HG03460 (cell line): Measurements from ENCODE around the gene ANO2.
"Not testable (repeated sequence)": the region's sequence is repeated elsewhere in the genome, so short reads cannot be mapped to it uniquely, and the experiment has no call there.

Experiments used
- ATAC-seq: cut with Tn5 transposase; IDR thresholded peaks from one replicate; pipeline ENCODE4 v1.9.1; 2021; ENCODE audit not compliant: unreplicated experiment

ANO2 gene

DNA sequence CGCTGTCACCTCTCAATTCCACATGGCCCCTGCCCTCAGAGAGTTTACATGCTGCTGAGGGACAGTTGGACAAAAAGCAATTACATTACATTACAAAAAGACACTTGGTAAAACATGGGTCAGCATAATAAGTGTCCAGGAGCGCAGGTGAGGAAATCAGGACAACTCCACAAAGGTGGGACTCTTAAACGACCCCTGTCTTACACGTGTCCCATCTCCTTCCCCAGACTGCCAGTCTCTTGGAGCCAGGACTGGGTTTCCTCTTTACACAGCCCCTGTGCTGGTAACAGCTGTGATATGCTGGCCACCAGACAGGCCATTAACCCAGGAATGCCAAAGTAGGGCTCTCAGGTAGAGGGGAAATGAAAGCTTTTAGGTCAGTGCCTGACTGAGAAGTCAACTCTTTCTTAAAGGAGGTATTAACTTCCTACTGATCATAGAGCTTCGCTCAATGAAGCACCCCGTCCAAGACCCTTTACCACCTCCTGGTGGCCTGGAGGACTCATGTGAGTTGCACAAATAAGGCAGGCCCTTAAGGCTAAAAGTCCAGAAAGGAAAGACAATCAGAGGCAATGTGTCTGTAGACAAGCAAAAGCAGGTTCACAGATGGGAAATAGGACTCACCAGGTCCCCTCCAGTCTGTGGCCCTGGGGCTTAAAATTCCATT, 55.5 kb downstream of the ANO2 start:
- ATAC-seq = no peak

DNA sequence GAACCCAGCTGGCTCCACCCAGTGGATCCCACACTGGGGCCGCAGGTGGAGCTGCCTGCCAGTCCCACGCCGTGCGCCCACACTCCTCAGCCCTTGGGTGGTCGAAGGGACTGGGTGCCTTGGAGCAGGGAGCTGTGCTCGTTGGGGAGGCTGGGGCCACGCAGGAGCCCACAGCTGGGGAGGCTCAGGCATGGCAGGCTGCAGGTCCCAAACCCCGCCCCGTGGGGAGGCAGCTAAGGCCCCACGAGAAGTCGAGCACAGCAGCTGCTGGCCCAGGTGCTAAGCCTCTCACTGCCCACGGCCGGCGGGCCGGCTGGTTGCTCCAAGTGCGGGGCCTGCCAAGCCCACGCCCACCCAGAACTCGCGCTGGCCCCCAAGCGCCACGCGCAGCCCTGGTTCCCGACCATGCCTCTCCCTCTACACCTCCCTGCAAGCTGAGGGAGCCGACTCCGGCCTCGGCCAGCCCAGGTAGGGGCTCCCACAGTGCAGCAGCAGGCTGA, 56.2 kb downstream of the ANO2 start:
- no peak for ATAC-seq

DNA sequence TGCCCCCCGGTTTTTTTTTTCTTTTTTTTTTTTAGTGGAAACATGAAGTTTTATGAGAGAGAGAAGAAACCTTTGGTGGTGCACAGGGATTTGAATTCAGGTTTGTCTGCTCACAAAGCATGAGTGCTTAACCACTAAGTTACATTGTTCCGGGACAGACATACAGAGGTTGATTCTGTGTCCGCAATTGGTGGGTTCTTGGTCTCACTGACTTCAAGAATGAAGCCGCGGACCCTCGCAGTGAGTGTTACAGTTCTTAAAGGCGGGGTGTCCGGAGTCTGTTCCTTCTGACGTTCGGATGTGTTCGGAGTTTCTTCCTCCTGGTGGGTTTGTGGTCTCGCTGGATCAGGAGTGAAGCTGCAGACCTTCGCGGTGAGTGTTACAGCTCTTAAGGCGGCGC, 57.2 kb downstream of the ANO2 start:
- ATAC-seq = not testable (repeated sequence)

DNA sequence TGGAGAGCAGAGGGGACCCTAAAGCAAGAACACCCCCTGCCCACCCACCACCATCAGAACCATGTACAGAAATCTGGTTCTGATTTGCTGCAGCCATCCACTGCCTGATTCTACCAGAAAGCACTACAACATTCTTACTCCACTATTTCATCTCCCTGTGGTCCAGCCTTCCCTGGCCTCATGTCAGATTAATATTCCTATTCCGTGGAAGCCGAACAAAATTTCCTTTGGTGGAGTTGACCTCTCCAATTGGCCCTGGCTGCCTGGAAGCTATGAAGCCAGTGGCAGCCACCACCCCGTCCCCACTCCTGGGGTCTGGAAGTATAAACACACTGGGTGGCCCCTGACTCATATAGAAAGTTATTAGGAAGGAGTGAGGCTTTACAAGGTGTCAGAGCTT, 60.2 kb downstream of the ANO2 start:
- ATAC-seq = no peak

DNA sequence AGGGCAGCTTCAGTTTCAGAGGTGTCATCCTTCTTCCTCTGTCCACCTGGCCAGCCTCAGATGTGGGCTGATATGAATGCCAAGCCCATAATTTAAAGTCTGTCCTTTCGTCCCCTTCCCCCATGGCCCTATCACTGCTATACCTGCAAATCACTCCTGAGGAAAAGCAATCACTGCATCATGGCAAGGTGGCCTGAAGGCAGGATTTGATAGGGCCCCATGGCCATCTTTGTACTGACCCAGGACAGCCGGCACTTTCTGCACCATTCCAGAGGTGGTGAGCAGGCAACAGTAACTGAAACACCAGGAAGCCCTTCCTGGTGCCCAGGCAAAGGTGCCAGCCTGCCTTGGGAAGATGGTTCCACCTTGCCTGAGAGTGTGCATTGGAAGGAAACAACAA, 60.8 kb downstream of the ANO2 start:
- ATAC-seq = no peak

DNA sequence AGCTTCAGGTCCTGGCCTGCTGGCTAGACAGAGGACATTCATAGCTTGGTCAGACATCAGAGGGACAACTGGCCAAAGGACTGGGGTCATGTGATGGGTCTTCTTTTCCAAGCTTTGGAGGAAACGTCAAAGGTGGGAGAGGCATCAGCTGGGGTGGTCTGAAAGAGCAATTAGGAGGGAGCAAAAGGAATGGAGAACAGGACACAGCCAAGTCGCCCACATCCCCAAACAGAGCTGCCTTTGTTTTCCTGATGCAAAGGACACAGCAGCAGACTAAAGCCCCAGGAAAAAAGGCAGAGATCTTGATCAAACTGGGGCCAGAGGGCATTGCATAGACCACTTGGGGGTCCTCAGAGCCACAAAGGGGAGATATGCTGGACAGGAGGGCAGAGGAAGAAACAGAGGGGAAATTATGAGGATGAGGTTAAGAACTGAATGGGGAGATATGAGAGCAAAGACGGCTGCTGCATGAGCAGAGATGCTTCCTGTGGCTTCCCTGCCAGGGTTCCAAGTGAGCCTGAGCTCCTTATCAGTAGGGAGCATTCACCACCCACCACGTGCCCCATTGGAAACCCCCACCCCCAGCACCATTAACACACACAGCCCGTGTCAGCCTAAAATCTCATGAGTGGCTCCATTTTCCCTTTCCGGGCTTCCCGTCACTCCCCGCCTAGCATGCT, 62.4 kb downstream of the ANO2 start:
- no peak for ATAC-seq

DNA sequence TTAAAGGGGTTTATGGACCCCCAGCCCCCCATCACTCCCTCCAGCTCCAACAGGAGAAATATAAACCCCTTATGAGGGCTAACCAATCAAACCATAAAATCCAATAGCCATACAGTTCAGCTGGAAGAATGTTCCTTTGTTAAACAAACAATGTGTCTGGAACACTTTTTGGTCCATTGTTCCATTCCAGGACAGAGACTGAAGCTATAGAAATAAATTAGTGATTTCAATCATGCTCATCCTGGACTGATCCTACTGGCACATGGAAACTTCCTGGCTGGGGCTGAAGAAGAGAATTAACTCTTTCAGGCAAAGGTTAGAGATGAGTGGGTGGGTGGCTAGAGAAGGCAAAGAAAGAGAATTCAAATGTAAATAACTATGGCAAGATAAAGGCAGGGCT, 63.4 kb downstream of the ANO2 start:
- ATAC-seq = no peak

DNA sequence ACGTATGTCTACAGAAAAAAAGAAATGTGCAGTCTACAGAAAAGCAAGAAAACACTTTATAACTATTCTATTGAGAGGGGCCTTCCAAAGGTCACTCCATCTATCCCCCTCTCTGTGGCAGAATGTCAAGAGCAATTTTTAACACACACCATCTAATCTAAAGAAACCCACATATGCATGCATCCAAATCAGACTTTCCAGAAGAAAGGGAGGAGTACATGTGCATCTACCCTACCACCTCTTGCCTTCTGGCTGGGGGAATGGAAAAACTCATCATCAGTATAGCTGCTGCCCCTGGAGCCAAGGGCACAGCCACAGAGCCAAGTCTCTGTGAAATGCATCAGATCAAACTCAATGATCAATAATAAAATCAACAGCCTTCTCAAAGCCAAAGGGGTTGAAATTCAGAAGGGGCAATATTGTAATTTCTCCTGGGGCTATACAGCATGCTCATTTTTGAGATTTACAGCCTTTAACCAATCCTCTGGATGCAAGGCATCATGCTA, 63.9 kb downstream of the ANO2 start:
- no peak for ATAC-seq

DNA sequence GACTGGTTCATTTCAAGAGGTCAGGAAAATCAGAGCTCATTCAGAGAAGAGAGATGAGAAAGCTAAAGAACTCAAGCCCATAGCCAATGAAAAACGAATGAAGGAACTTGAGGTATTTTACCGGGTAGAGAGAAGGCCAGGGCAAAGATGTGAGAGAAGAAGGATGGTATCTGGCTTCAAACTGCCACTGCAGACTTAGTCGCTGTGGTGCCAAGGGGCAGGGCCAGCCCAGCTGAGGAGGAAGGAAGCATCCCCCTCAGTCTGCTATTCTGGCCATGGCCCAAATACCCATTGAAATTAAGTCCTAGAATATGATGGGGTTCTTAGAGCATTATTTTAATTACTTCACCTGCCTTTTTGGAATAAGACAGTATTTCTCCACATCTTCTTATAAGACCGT, 69.2 kb downstream of the ANO2 start:
- ATAC-seq = no peak

DNA sequence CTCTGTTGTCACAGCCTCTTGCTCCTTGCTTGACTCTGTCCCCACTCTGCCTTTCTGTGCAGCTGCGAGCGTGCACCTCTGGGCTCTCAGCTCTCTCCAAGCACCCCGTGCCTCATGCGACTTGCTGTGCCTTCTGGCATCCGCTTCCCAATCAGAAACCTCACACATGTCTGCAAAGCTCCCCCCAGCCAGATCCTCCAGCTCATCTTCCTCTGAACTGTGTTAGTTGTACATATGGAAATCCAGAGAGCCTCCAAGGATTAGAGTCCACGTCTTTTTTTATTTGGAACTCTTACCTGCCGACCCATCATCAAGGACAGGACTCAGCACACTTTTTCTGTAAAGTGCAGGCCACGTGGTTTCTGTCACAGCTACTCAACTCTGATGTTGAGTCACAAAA, 70.5 kb downstream of the ANO2 start:
- ATAC-seq = no peak

DNA sequence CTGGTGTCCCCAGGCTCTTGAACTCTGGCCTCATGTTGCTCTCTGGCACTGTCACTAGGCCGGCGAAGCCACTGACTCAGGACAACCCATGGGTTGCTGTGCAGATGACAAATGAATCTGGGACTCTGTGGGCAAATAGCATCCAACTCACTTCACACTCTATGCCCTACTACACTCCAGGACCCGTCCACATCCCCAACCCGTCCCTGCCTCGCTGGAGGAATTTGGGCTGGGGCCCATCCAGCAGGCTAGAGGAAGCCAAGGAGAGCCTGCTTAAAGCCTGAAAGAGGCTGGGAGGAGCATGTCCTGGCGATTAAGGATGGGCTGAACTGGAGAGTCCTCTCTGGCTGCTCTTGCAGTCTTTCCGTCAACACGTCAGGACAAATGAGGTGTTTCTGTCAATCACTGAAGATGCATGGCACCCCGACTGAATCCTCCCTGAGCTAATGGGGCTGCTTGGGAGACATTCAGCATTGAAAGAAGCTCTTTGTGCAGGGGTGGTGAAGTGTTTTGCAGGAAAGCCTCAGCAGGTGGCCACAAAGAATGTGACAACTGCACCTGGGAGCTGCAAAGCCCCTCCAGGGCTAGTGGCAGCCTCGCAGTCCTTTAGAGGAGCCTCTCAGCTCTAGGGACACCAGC, 71.7 kb downstream of the ANO2 start:
- no peak for ATAC-seq

DNA sequence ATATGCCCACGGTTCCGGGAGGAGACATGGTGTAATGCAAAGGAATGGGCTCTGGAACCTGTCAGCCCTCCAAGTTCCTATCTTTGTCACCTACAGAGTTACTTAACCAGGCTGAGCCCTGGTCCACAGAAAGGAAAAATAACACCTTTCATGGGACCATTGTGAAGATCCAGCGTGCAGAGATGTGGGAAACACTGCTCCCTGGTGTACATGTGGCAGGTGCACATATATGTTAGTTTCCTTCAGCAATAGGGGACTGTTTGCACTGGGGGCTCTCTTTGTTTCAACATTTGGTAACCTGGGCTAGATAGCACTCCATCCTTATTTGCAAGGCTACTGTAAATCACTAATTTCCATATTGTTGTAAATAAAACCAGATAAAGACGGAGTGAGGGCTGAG, 72.3 kb downstream of the ANO2 start:
- no peak for ATAC-seq

DNA sequence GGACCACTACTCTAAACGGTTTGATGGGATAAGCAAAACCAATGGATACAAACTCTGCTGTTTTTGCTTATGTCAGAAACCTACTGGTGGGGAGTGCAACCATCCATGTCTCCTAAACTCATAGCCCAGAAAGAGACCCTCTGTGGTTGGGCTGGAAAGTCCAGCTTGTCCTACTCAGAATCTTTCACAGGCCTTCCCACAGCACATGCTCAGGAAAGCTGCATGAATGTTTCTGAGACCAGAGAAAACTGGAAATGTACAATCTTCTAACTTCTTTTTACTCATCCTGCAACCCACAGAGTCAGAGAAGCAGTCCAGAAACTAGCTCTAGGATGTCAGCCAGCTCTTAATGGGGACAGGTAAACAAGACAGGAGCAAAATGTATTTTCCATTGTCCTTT, 73.3 kb downstream of the ANO2 start:
- no peak for ATAC-seq

DNA sequence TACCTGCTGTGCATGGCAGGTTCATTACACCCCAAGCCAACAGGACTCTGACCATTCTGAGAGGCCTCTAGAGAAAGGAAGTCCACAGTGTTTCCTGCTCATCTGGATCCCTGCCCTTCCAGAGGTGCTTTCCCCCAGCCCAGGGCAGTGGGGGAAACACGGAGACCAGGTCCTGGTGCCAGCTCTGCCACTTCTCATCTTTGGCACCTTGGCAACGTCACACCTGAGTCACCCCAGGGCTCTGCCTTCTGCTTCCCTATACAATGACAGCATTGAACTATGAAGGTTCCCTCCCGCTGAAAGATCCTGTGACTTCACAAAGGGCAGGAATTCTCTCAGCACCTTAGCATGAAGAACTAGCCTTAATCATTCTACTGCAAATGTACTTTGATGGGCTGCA, 74.9 kb downstream of the ANO2 start:
- ATAC-seq = no peak

DNA sequence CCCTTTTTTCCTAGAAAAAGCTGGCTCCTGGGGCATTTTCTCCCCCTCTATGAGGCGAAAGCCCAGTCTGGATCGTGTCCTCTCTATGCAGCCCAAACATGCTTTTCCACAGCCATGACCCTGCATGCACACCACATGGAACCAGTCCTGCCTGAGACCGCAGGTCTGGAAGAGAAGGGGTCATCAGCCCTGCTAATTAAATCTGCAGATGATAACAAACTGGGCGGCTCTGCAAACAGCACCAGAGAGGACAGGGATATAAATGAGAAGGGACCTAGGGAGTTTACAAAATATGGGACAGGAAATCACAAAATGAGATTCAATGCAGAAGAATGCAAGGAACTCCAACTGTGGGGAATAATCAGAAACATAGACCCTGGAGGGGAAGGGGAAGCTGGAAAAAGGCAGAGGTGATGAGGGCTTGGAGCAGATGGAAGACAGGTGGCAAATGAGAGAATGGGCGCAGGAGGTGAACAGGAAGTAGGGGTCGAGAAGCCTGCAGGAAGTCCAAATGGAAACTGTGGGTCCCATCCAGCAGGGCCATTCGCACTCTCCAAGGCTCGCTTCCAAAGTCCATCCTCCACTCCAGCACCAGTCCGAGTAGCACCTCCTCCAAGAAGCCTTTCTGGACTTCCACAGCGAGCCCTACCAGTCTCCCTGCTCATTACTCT, 76.3 kb downstream of the ANO2 start:
- no peak for ATAC-seq

DNA sequence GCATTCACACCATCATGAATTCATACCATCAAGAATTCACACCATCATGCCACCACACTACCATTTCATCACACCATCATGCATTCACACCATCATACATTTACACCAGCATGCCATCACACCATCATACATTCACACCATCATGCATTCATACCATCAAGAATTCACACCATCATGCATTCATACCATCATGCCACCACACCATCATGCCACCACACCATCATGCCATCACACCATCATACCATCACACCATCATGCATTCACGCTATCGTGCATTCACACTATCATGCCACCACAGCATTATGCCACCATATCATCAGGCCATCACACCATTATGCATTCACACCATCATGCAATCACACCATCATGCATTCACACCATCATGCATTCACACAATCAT, 79.7 kb downstream of the ANO2 start:
- no peak for ATAC-seq

DNA sequence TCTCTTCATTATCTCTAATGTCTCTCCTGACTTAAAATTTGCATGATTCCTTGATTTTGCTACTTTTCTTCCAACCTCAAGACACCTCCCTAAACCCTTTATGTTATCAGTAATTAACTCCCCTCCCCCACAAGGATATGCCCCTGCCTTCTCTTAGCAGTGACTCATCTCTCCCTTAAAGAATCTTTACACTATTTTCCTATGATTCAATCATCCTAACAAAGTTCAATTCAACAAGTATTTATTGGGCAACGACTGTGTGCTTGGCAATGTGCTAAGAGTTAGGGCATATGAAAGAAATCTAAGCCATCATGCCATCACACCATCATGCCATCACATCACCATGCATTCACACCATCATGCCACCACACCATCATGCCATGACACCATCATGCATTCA, 80.1 kb downstream of the ANO2 start:
- no peak for ATAC-seq

DNA sequence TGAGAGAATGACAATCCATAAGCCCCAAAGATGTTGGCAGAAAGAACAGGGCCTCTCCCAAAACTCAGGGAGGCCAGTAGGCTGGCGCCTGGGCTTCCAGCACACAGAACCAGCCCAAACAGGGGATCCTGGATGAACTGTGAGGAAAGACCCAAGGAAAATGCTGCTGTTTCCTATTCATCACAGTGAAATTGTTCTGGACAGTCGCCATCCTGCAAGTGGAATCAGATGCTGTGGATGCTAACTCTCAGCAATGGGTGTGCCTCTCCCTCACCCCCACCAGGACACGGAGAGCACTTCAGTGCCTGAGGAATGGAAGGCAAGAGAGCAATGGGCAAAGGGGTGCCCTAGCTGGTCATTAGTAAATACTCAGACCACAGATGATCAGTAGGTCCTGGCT, 80.8 kb downstream of the ANO2 start:
- no peak for ATAC-seq

DNA sequence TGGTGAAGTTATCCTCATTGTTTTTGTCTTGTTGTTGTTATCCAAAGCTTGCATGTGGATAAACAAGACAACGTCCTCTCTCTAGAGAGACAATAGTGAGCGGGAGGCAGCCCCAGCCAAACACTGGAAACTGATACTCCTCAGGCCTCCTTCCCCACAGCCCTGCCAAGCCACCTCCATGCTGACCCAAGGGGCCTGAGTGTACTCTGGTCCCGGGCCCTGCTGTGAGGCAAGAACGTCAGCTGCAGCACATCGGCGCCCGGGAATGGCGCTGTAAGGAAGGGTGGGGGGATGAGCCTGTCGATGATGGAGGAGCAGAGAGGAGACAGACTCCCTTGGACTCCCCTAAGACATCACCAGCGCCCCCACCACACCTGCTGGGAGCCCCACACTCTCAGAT, 83.6 kb downstream of the ANO2 start:
- no peak for ATAC-seq

DNA sequence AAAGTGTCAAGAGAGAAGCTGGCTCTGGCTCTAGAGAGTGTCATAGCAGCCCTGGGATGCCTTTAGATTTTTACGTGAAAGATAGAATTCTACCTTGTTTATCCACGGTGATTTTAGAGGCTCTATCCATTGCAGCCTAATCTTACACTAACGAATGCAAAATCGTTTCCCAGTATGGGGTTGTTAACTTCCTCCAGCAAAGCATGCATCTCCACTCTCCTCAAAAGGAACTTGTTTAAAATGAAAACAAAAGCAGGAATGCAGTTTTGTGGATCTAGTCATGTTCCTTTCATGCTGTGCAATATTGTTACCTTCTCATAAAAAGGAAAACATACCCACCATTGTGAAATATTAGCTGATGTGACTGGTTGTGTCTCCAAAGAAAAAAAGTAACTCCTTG, 88.4 kb downstream of the ANO2 start:
- ATAC-seq = no peak

DNA sequence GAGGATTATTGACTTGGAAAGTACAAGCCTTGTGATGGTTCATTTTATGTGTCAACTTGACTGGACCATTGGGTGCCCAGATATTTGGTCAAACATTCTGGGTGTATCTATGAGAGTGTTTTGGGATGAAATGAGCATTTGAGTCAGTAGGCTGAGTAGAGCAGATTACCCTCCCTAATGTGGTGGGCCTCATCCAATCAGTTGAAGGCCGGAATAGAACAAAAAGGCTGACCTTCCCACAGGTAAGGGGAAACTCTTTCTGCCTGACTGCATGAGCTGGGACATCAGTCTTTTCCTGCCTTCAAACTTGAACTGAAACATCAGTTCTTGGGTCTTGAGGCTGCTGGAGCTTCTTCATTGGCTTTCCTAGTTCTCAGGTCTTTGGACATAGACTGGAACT, 98.1 kb downstream of the ANO2 start:
- no peak for ATAC-seq

DNA sequence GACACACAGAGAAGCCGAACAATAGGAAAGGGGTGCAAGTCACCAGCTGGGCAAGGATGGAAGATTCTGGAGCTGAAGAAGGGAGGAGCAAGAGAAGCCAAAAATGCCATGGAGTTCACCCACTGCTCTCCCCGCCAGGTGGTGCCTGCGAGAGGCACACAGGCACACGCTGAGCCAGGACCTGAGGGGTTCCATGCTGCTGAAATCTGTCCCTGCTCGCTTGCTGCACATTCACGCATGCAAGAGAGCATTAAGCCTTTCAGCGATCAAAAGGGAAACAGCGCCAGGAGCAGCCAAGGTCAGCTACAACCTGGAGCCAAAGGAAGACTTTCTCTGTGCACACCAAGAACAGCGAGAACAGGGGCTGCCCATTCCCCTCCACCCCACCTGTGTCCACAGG, 104.1 kb downstream of the ANO2 start:
- ATAC-seq = no peak
